Medulla oblongata (tissue), 1 donor: ENCODE results near the gene UGT1A9.
"Not testable (repeated sequence)": the region's sequence is repeated elsewhere in the genome, so short reads cannot be mapped to it uniquely, and the experiment has no call there.

ENCODE experiments used
- DNase-seq: peaks from one replicate; pipeline ENCODE4 v3.0.0-alpha.2; 2015; ENCODE audit errors: extremely low spot score

The UGT1A9 gene

GRCh38 chr2:233671290-233672161 is at the start of gene UGT1A9:
UGT1A9 (plus strand) TSS chr2:233671898; CDS start chr2:233671935, 37 bp downstream.
- no peak for DNase-seq

GRCh38 chr2:233627331-233628025 is 44.2 kb upstream of the UGT1A9 start:
- DNase-seq, result no peak

GRCh38 chr2:233636306-233636705 is 35.4 kb upstream of the UGT1A9 start, which contains the start of gene UGT1A10:
UGT1A10 (plus strand) TSS chr2:233636448; CDS start chr2:233636523, 75 bp downstream.
- not testable (repeated sequence) for DNase-seq

GRCh38 chr2:233638836-233639235 is 32.9 kb upstream of the UGT1A9 start:
- DNase-seq, result no peak

- DNase-seq, result no peak
Observed at GRCh38 chr2:233639860-233640259, 31.8 kb upstream of the UGT1A9 start.

GRCh38 chr2:233643128-233643527 is 28.6 kb upstream of the UGT1A9 start:
- no peak for DNase-seq

- not testable (repeated sequence) for DNase-seq
Observed at GRCh38 chr2:233646033-233646432, 25.7 kb upstream of the UGT1A9 start.

- no peak for DNase-seq
Observed at GRCh38 chr2:233650981-233651380, 20.7 kb upstream of the UGT1A9 start.

- no peak for DNase-seq
Observed at GRCh38 chr2:233651430-233651829, 20.3 kb upstream of the UGT1A9 start.

- no peak for DNase-seq
Observed at GRCh38 chr2:233654501-233654900, 17.2 kb upstream of the UGT1A9 start.

GRCh38 chr2:233655043-233655442 is 16.7 kb upstream of the UGT1A9 start:
- DNase-seq, result no peak

GRCh38 chr2:233655943-233656342 is 15.8 kb upstream of the UGT1A9 start:
- not testable (repeated sequence) for DNase-seq

- DNase-seq, result no peak
Observed at GRCh38 chr2:233656443-233656842, 15.3 kb upstream of the UGT1A9 start.

GRCh38 chr2:233658610-233659009 is 13.1 kb upstream of the UGT1A9 start:
- DNase-seq, result no peak

GRCh38 chr2:233663911-233664310 is 7.8 kb upstream of the UGT1A9 start:
- no peak for DNase-seq

- DNase-seq, result no peak
Observed at GRCh38 chr2:233668605-233669260, 3.0 kb upstream of the UGT1A9 start.

- DNase-seq, result no peak
Observed at GRCh38 chr2:233672886-233673285, 1.2 kb downstream of the UGT1A9 start.

- DNase-seq, result no peak
Observed at GRCh38 chr2:233673896-233674295, 2.2 kb downstream of the UGT1A9 start.

- DNase-seq, result no peak
Observed at GRCh38 chr2:233674314-233674713, 2.6 kb downstream of the UGT1A9 start.

- DNase-seq, result no peak
Observed at GRCh38 chr2:233674995-233675394, 3.3 kb downstream of the UGT1A9 start.

GRCh38 chr2:233676046-233676445 is 4.3 kb downstream of the UGT1A9 start:
- DNase-seq, result no peak

- DNase-seq, result no peak
Observed at GRCh38 chr2:233679196-233679595, 7.5 kb downstream of the UGT1A9 start.
